Memory B cell (primary cell): ENCODE measurements around the gene CCDC40.

Source experiments
- ATAC-seq: fragments of 150-1000 bp; cut with Tn5 transposase; 2 replicates; pipeline ENCODE4 v1.10.0; 2021; ENCODE audit warnings: low read depth, mild to moderate bottlenecking, moderate library complexity
- DNase-seq, 2 donors: peaks; one replicate each; pipeline ENCODE4 v3.0.0; 2022; ENCODE audit warnings: low spot score in 2 of 2
- H3K27ac Mint-ChIP-seq: one replicate; pipeline ENCODE4 v1.8.0; 2022; ENCODE audit warnings: mild to moderate bottlenecking, moderate library complexity, mixed read lengths
- H3K27me3 Mint-ChIP-seq: one replicate; pipeline ENCODE4 v1.8.0; 2022; ENCODE audit warnings: mixed read lengths
- H3K36me3 Mint-ChIP-seq: one replicate; pipeline ENCODE4 v1.8.0; 2022; ENCODE audit warnings: mild to moderate bottlenecking, mixed read lengths
- H3K4me1 Mint-ChIP-seq: one replicate; pipeline ENCODE4 v1.8.0; 2022; ENCODE audit warnings: mixed read lengths
- H3K4me3 Mint-ChIP-seq: one replicate; pipeline ENCODE4 v1.8.0; 2022; ENCODE audit warnings: mild to moderate bottlenecking, moderate library complexity, mixed read lengths
- H3K9me3 Mint-ChIP-seq: one replicate; pipeline ENCODE4 v1.8.0; 2022; ENCODE audit warnings: mixed read lengths

CCDC40 gene

GRCh38 chr17:80035937-80036714, at the start of gene CCDC40:
Gene CCDC40 (plus strand): TSS chr17:80036642. CDS start chr17:80036663, 21 bp downstream.
- ATAC-seq = peak; percentile 78
- H3K4me3 Mint-ChIP-seq = peak within 1 kb of the TSS; percentile 90
- H3K36me3 Mint-ChIP-seq = no peaks in the 10 kb centered on the region
- peak; percentile 80 to 83 for DNase-seq
- H3K27ac Mint-ChIP-seq = peak within 1 kb of the TSS; percentile 97
- no peaks in the 10 kb centered on the region for H3K9me3 Mint-ChIP-seq
- H3K4me1 Mint-ChIP-seq = peaks cover 9% of the 10 kb centered on the region
- no peaks in the 10 kb centered on the region for H3K27me3 Mint-ChIP-seq

GRCh38 chr17:79987187-79987934, 49.1 kb upstream of the CCDC40 start:
- DNase-seq (no peak), ATAC-seq (no peak)
- no peak overlapping the region for H3K27ac Mint-ChIP-seq
- H3K4me3 Mint-ChIP-seq = no peak overlapping the region
- peaks cover 7% of the 10 kb centered on the region for H3K4me1 Mint-ChIP-seq
- H3K36me3 Mint-ChIP-seq = no peaks in the 10 kb centered on the region
- H3K27me3 Mint-ChIP-seq = peaks cover 2% of the 10 kb centered on the region
- H3K9me3 Mint-ChIP-seq = no peaks in the 10 kb centered on the region

GRCh38 chr17:79987935-79988184, 48.6 kb upstream of the CCDC40 start:
- no peak overlapping the region for H3K4me3 Mint-ChIP-seq
- no peaks in the 10 kb centered on the region for H3K9me3 Mint-ChIP-seq
- ATAC-seq (no peak), DNase-seq (no peak)
- H3K27me3 Mint-ChIP-seq = peaks cover 3% of the 10 kb centered on the region
- H3K27ac Mint-ChIP-seq = no peak overlapping the region
- peaks cover 11% of the 10 kb centered on the region for H3K4me1 Mint-ChIP-seq
- H3K36me3 Mint-ChIP-seq = no peaks in the 10 kb centered on the region

GRCh38 chr17:79988185-79988971, 48.1 kb upstream of the CCDC40 start:
- H3K4me1 Mint-ChIP-seq = peaks cover 13% of the 10 kb centered on the region
- H3K4me3 Mint-ChIP-seq = no peak overlapping the region
- no peaks in the 10 kb centered on the region for H3K9me3 Mint-ChIP-seq
- H3K27me3 Mint-ChIP-seq = peaks cover 1% of the 10 kb centered on the region
- DNase-seq (no peak), ATAC-seq (no peak)
- no peaks in the 10 kb centered on the region for H3K36me3 Mint-ChIP-seq
- no peak overlapping the region for H3K27ac Mint-ChIP-seq

GRCh38 chr17:79989106-79989835, 47.2 kb upstream of the CCDC40 start:
- H3K36me3 Mint-ChIP-seq = no peaks in the 10 kb centered on the region
- ATAC-seq (no peak), DNase-seq (no peak)
- peaks cover 1% of the 10 kb centered on the region for H3K27me3 Mint-ChIP-seq
- H3K9me3 Mint-ChIP-seq = no peaks in the 10 kb centered on the region
- H3K27ac Mint-ChIP-seq = no peak overlapping the region
- H3K4me3 Mint-ChIP-seq = no peak overlapping the region
- H3K4me1 Mint-ChIP-seq = peaks cover 18% of the 10 kb centered on the region

DNA sequence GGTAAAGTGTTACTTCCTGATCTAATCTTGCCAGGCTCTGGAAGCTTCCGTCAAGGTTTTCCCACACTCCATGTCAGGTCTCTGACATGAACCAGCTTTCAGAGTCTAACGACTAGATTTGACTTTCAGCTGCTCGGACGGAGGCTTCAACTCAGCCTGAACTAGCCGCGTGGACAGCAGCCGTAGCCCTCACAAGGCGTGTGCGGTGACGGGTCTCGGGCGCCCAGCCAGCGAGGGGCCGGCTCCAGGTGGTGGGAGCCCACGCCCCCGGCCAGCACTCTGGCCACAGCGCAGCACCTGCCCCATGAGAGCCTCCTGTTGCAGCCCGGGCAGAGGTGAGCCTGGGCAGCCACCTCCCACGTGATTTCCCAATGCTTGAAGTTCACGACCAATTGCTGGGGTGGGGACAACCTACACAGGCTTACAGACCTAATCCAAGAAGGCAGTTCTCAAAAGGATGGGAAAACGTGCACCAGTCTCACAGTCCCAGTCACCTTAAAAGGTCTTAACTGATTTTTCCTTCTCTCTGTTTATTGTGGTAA, 46.3 kb upstream of the CCDC40 start:
- Mint-ChIP-seq H3K27ac (no peak overlapping the region), H3K4me3 (no peak overlapping the region)
- ATAC-seq = no peak

DNA sequence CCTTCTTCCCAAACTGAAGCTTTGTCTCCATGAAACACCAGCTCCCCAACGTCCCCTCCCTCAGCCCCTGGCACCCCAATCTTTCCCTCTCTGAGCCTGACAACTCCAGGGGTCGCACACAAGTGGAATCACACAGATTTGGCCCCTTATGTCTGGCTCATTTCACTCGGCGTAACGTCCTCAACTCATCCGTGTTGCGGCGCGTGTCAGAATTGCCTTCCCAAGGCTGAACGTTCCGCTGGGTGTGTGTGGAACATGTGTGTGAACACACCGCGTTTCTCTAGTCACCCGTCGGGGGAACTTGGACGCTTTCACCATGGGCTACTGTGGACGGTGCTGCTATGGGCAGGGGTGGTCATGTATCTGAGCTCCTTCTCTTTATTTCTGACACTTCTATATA, 45.7 kb upstream of the CCDC40 start:
- peak overlapping the region; percentile 71 for H3K4me3 Mint-ChIP-seq
- no peak overlapping the region for H3K27ac Mint-ChIP-seq
- DNase-seq (no peak), ATAC-seq (no peak)
- H3K27me3 Mint-ChIP-seq = peaks cover 1% of the 10 kb centered on the region
- H3K4me1 Mint-ChIP-seq = peaks cover 18% of the 10 kb centered on the region
- no peaks in the 10 kb centered on the region for H3K36me3 Mint-ChIP-seq
- H3K9me3 Mint-ChIP-seq = no peaks in the 10 kb centered on the region

More for the DNA sequence above, 46.3 kb upstream of the CCDC40 start:
- Mint-ChIP-seq H3K4me1 (peaks cover 18% of the 10 kb centered on the region), H3K9me3 (no peaks in the 10 kb centered on the region), H3K36me3 (no peaks in the 10 kb centered on the region), H3K27me3 (peaks cover 1% of the 10 kb centered on the region)
- no peak for DNase-seq

DNA sequence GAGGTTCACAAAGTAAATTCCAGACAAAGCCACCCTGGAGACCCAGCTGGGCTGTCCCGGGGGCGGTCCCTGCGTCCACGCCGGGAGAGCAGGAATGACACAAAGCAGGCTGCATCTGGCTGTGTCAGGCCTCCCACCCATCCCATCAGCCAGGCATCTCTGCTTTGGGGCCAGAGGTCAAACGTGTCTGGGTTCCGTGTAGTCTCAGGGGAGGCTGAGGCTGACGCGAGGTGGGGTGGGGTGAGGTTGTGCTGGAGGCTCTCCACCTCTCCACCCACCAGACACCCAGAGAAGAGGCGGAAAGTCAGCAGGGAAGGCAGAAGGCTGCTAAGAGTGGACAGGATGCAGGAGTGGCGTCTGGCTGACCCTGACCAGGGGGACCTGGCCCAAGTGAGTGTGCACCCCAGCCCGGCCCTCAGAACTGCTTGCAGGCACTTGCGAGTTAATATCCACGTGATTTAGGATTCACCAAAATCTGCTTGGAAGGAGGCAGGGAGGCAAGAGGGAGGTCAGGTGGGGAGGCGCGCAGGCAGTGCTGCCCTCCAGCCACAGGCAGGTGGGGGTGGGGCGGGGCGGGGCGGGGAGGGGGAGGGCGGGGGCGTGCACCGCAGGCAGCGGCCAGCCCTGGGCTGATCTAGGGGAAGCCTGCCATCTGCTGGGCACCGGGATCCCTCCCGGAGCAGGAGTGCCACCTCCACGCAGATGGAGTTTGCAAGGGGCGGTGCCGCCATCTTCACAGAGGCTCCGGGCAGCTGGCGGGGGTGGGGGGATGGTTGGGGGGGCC, 45.1 kb upstream of the CCDC40 start:
- peak; percentile 59 to 74 for DNase-seq
- Mint-ChIP-seq H3K36me3 (no peaks in the 10 kb centered on the region), H3K27me3 (peaks cover 1% of the 10 kb centered on the region), H3K4me1 (peaks cover 18% of the 10 kb centered on the region), H3K4me3 (peak overlapping the region; percentile 71), H3K27ac (no peak overlapping the region), H3K9me3 (no peaks in the 10 kb centered on the region)
- peak; percentile 98 for ATAC-seq

DNA sequence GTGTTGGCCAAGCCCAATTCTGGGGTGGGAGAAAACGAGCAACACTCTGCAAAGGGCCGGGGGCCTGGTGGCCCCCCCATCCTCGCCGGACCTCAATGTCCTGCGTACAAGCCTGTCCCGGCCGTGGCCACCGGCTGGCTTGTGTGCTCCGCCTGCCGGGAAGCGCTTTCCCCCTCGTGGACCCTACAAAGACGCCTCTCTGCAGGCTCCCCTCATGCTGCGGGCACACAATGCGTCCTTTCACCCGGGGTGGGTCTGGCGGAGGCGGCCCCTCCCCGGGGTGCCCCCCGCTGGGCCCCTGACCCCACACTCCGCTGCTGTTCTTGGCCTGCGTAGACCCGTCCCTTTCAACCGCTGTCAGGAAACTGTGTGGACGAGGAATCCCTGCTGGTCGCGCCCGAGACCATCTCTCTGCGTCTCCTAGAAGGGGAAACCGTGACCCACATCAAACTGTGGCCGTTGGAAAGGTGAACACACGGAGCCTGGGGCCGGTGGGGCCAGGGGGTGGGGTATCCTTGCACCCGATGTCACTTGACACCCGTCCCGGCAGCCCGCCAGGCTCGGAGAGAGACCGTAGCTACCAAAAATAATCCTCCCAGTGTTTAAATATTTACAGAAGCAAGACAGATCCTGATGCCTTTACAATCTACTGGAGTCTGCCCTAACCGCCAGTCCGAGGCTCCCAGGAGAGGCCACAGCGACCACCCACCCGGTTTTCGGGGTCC, 44.4 kb upstream of the CCDC40 start:
- Mint-ChIP-seq H3K9me3 (no peaks in the 10 kb centered on the region), H3K27me3 (peaks cover 1% of the 10 kb centered on the region), H3K4me3 (peak overlapping the region; percentile 75), H3K36me3 (no peaks in the 10 kb centered on the region), H3K27ac (peak overlapping the region; percentile 21), H3K4me1 (peaks cover 23% of the 10 kb centered on the region)
- ATAC-seq (no peak), DNase-seq (no peak)

DNA sequence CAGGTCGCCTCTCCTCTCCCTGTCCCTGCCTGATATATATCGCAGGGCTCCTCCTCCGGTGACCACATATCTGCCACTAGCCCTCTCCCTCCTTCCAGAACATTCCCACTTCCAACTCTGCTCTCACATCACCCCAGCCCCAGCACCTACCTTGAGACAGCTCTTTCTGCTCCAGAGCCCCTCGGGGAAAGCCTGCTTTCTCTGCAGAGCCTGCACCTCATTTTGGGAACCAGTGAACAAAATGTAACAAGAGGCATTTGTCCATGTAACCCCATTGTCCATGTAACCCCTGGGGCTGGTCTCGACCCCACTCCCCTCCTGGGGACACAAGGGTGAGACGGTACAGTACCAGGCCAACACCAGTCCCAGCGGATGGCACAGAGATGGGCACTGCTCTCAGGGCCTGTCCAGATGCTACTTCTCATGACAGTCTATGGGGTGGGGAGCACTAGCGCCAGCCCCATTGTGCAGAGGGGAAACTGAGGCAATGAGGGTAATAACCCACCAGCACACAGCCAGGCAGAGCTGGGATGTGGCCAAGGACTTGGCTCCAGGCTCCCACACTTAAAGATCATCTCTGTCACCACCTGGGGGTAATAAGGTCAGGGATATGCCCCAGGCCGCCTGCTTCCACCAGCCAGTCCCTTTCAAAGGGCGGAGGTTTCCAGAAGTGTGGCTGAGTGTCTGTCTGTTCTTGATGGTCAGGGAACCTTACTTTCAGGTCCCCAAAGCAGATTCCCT, 43.6 kb upstream of the CCDC40 start:
- H3K9me3 Mint-ChIP-seq = no peaks in the 10 kb centered on the region
- H3K27me3 Mint-ChIP-seq = peaks cover 1% of the 10 kb centered on the region
- H3K4me1 Mint-ChIP-seq = peaks cover 28% of the 10 kb centered on the region
- DNase-seq (no peak), ATAC-seq (no peak)
- H3K4me3 Mint-ChIP-seq = peak overlapping the region; percentile 75
- H3K27ac Mint-ChIP-seq = peak overlapping the region; percentile 21
- H3K36me3 Mint-ChIP-seq = no peaks in the 10 kb centered on the region

GRCh38 chr17:79993390-79994227, 42.8 kb upstream of the CCDC40 start:
- ATAC-seq = no peak
- Mint-ChIP-seq H3K36me3 (no peaks in the 10 kb centered on the region), H3K4me3 (no peak overlapping the region), H3K9me3 (no peaks in the 10 kb centered on the region), H3K4me1 (peaks cover 28% of the 10 kb centered on the region), H3K27me3 (peaks cover 1% of the 10 kb centered on the region), H3K27ac (no peak overlapping the region)
- DNase-seq = no peak
